ENCODE measurements around the gene CFAP99.

DNA sequence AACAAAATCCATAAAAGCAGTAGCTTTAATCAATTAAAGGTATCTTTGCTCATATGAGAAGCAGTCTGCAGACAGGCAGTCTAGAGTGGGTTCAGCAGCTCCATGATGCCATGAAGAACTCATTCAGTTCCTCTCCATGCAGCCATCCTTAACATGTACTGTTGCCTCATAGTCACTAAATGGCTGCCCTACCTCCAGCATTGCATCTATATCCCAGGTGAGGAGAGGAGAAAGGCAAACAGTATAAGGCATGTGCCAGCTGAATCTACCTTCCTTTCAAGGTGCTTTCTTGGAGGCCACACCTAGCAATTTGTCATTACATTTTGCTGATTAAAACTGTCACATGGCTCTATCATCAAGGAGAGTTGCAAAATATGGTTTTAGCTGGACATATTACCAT is 13.2 kb downstream of the CFAP99 start:
- TF ChIP-seq, protein P1, sequence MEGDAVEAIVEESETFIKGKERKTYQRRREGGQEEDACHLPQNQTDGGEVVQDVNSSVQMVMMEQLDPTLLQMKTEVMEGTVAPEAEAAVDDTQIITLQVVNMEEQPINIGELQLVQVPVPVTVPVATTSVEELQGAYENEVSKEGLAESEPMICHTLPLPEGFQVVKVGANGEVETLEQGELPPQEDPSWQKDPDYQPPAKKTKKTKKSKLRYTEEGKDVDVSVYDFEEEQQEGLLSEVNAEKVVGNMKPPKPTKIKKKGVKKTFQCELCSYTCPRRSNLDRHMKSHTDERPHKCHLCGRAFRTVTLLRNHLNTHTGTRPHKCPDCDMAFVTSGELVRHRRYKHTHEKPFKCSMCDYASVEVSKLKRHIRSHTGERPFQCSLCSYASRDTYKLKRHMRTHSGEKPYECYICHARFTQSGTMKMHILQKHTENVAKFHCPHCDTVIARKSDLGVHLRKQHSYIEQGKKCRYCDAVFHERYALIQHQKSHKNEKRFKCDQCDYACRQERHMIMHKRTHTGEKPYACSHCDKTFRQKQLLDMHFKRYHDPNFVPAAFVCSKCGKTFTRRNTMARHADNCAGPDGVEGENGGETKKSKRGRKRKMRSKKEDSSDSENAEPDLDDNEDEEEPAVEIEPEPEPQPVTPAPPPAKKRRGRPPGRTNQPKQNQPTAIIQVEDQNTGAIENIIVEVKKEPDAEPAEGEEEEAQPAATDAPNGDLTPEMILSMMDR (conservative IDR thresholded peaks at IDR 0.05; ENCODE audit: low read depth in 2 of 2), result no peak
- TF ChIP-seq CREB1 (CRISPR knock-in tag; IDR thresholded peaks at IDR 0.05; ENCODE audit: low read depth) (no peak), POLR2AphosphoS5 (IDR thresholded peaks at IDR 0.05; ENCODE audit: low read depth) (no peak), EZH2phosphoT487 (IDR thresholded peaks at IDR 0.05; ENCODE audit: unreplicated experiment) (no peak), EZH2 (IDR thresholded peaks at IDR 0.05; ENCODE audit: low read depth, unreplicated experiment) (no peak), NANOG (IDR thresholded peaks at IDR 0.05; ENCODE audit: borderline replicate concordance) (no peak), ZNF331 (CRISPR knock-in tag; IDR thresholded peaks at IDR 0.05; ENCODE audit: low read depth) (no peak), ZNF114 (CRISPR knock-in tag; IDR thresholded peaks at IDR 0.05) (no peak), JUNB (IDR thresholded peaks at IDR 0.05; ENCODE audit: unreplicated experiment) (no peak)
- TF ChIP-seq, protein P2, sequence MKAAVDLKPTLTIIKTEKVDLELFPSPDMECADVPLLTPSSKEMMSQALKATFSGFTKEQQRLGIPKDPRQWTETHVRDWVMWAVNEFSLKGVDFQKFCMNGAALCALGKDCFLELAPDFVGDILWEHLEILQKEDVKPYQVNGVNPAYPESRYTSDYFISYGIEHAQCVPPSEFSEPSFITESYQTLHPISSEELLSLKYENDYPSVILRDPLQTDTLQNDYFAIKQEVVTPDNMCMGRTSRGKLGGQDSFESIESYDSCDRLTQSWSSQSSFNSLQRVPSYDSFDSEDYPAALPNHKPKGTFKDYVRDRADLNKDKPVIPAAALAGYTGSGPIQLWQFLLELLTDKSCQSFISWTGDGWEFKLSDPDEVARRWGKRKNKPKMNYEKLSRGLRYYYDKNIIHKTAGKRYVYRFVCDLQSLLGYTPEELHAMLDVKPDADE (IDR thresholded peaks at IDR 0.05), result no peak
- TF ChIP-seq, protein P3, sequence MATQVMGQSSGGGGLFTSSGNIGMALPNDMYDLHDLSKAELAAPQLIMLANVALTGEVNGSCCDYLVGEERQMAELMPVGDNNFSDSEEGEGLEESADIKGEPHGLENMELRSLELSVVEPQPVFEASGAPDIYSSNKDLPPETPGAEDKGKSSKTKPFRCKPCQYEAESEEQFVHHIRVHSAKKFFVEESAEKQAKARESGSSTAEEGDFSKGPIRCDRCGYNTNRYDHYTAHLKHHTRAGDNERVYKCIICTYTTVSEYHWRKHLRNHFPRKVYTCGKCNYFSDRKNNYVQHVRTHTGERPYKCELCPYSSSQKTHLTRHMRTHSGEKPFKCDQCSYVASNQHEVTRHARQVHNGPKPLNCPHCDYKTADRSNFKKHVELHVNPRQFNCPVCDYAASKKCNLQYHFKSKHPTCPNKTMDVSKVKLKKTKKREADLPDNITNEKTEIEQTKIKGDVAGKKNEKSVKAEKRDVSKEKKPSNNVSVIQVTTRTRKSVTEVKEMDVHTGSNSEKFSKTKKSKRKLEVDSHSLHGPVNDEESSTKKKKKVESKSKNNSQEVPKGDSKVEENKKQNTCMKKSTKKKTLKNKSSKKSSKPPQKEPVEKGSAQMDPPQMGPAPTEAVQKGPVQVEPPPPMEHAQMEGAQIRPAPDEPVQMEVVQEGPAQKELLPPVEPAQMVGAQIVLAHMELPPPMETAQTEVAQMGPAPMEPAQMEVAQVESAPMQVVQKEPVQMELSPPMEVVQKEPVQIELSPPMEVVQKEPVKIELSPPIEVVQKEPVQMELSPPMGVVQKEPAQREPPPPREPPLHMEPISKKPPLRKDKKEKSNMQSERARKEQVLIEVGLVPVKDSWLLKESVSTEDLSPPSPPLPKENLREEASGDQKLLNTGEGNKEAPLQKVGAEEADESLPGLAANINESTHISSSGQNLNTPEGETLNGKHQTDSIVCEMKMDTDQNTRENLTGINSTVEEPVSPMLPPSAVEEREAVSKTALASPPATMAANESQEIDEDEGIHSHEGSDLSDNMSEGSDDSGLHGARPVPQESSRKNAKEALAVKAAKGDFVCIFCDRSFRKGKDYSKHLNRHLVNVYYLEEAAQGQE (IDR thresholded peaks at IDR 0.05; ENCODE audit: unreplicated experiment), result no peak

Data from GM23338 (cell line).